BLaER1 treated with 17β-estradiol and CSF1 and Interleukin-3, amounts not matched to agents 10 nM and 100 nM (cell line): ENCODE results near the gene INAVA.

ENCODE experiments used
- H3K27ac ChIP-seq, 11 experiments: shearing (Covaris generic); formaldehyde crosslinking; 2 replicates each; pipeline ENCODE4 v1.8.1; 2022
- H3K27me3 ChIP-seq, 11 experiments: shearing (Covaris generic); formaldehyde crosslinking; 2 replicates each; pipeline ENCODE4 v1.8.1; 2022
- H3K36me3 ChIP-seq, 11 experiments: shearing (Covaris generic); formaldehyde crosslinking; 2 replicates each; pipeline ENCODE4 v1.8.1; 2022
- H3K4me1 ChIP-seq, 10 experiments: shearing (Covaris generic); formaldehyde crosslinking; 2 replicates each; pipeline ENCODE4 v1.8.1; 2022
- H3K4me2 ChIP-seq, 11 experiments: shearing (Covaris generic); formaldehyde crosslinking; 2 replicates each; pipeline ENCODE4 v1.8.1; 2022
- H3K4me3 ChIP-seq, 10 experiments: shearing (Covaris generic); formaldehyde crosslinking; 2 replicates each; pipeline ENCODE4 v1.8.1; 2022
- H3K9ac ChIP-seq, 11 experiments: shearing (Covaris generic); formaldehyde crosslinking; 2 replicates each; pipeline ENCODE4 v1.8.1; 2022
- H3K9me3 ChIP-seq, 11 experiments: shearing (Covaris generic); formaldehyde crosslinking; replicated peaks in 1 of 11; 2 replicates each; pipeline ENCODE4 v1.8.1; 2022
- H4K20me1 ChIP-seq, 11 experiments: shearing (Covaris generic); formaldehyde crosslinking; 2 replicates each; pipeline ENCODE4 v1.8.1; 2022
- Cebpa-rat ChIP-seq, 11 experiments: shearing (Covaris generic); IDR thresholded peaks; 2 replicates each; pipeline ENCODE4 v1.8.1; 2022

The INAVA gene

DNA sequence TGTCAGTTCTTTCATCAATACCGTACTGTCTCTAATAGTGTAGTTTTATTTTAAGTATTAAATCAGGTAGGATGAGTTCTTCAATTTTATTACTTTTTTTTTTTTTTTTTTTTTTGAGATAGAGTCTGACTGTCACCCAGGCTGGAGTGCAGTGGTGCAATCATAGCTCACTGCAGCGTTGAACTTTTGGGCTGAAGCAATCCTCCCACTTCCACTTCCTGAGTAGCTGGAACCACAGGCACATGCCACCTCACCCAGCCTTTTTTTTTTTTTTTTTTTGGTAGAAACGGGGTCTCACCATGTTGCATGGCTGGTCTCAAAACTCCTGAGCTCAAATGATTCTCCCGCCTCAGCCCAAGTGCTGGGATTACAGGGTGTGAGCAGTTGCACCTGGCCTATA is 44.3 kb downstream of the INAVA start:
- Histone ChIP-seq H3K4me3 (no peak overlapping the region), H3K9ac (peak overlapping the region in 9 of 11 experiments; percentile 18 to 67 (median 60); a peak in 13 of 22 replicates), H3K36me3 (no peaks in the 10 kb centered on the region; a peak in 1 of 22 replicates), H3K9me3 (peaks cover 16 to 58% (median 23%) of the 10 kb centered on the region in 11 experiments; a peak in 19 of 22 replicates), H4K20me1 (no peaks in the 10 kb centered on the region), H3K4me2 (peak overlapping the region; percentile 34 to 74 (median 68); a peak in 19 of 22 replicates), H3K4me1 (peaks cover 12 to 36% (median 25%) of the 10 kb centered on the region in 10 experiments; a peak in 18 of 20 replicates), H3K27ac (peak overlapping the region in 9 of 11 experiments; percentile 67 to 85 (median 80); a peak in 18 of 22 replicates), H3K27me3 (no peaks in the 10 kb centered on the region)
- peak; percentile 47 to 96 (median 93); a peak in 19 of 22 replicates for TF ChIP-seq Cebpa-rat (IDR thresholded peaks at IDR 0.05)

GRCh38 chr1:200945111-200945510 is 50.4 kb downstream of the INAVA start:
- Histone ChIP-seq H3K36me3 (no peaks in the 10 kb centered on the region; a peak in 1 of 22 replicates), H4K20me1 (no peaks in the 10 kb centered on the region), H3K27me3 (no peaks in the 10 kb centered on the region), H3K9me3 (peaks cover 17 to 45% (median 31%) of the 10 kb centered on the region in 11 experiments; a peak in 20 of 22 replicates), H3K4me1 (peaks cover 0 to 7% (median 0%) of the 10 kb centered on the region in 10 experiments; a peak in 2 of 20 replicates), H3K4me2 (no peak overlapping the region; a peak in 1 of 22 replicates), H3K4me3 (no peak overlapping the region), H3K9ac (no peak overlapping the region), H3K27ac (peak overlapping the region in 1 of 11 experiments; percentile 28; a peak in 2 of 22 replicates)
- TF ChIP-seq Cebpa-rat (IDR thresholded peaks at IDR 0.05) = no peak

GRCh38 chr1:200947059-200947566 is 52.4 kb downstream of the INAVA start:
- H3K27me3 ChIP-seq = no peaks in the 10 kb centered on the region
- no peak overlapping the region for H3K27ac ChIP-seq
- H3K4me2 ChIP-seq = no peak overlapping the region
- H3K9me3 ChIP-seq = peaks cover under 1 to 25% (median 11%) of the 10 kb centered on the region in 11 experiments; a peak in 19 of 22 replicates
- H4K20me1 ChIP-seq = no peaks in the 10 kb centered on the region
- no peak overlapping the region for H3K9ac ChIP-seq
- TF ChIP-seq Cebpa-rat (IDR thresholded peaks at IDR 0.05) = no peak
- no peak overlapping the region for H3K4me3 ChIP-seq
- H3K4me1 ChIP-seq = peaks cover 0 to 14% (median 0%) of the 10 kb centered on the region in 10 experiments; a peak in 2 of 20 replicates
- no peaks in the 10 kb centered on the region for H3K36me3 ChIP-seq

DNA sequence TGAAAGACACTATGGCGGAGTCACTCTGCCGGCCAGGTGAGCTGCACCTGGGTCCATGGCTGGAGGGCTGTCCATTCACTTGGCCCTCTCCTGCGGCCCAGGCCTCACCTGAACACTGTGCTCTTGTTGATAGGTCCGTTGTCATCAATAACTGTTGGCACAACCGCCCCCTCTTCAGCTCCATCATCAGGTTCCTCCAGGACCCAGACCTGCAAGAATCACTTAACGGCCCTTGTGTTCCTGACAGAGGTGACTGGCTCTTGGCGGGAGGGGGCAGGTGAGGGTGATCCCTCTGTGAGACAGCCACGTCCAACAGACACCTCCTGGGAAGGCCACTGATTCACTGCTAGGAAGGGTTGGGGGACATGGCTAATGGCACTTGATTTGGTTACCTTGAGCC is 54.9 kb downstream of the INAVA start:
- H4K20me1 ChIP-seq = no peaks in the 10 kb centered on the region
- no peak overlapping the region for H3K27ac ChIP-seq
- no peak for TF ChIP-seq Cebpa-rat (IDR thresholded peaks at IDR 0.05)
- no peaks in the 10 kb centered on the region for H3K27me3 ChIP-seq
- H3K4me3 ChIP-seq = no peak overlapping the region
- no peak overlapping the region for H3K9ac ChIP-seq
- H3K4me2 ChIP-seq = no peak overlapping the region
- H3K4me1 ChIP-seq = peaks cover 0 to 14% (median 0%) of the 10 kb centered on the region in 10 experiments; a peak in 2 of 20 replicates
- H3K9me3 ChIP-seq = peaks cover 0 to 19% (median 11%) of the 10 kb centered on the region in 11 experiments; a peak in 15 of 22 replicates
- H3K36me3 ChIP-seq = no peaks in the 10 kb centered on the region

- H3K4me1 ChIP-seq = peaks cover 0 to 9% (median 0%) of the 10 kb centered on the region in 10 experiments; a peak in 2 of 20 replicates
- H3K36me3 ChIP-seq = no peaks in the 10 kb centered on the region
- H3K27ac ChIP-seq = no peak overlapping the region; a peak in 1 of 22 replicates
- H3K9ac ChIP-seq = no peak overlapping the region
- TF ChIP-seq Cebpa-rat (IDR thresholded peaks at IDR 0.05) = no peak
- H4K20me1 ChIP-seq = no peaks in the 10 kb centered on the region
- H3K9me3 ChIP-seq = peaks cover 0 to 19% (median 11%) of the 10 kb centered on the region in 11 experiments; a peak in 15 of 22 replicates
- H3K4me2 ChIP-seq = peak overlapping the region in 1 of 11 experiments; percentile 25; a peak in 3 of 22 replicates
- no peak overlapping the region for H3K4me3 ChIP-seq
- H3K27me3 ChIP-seq = no peaks in the 10 kb centered on the region
These were observed 56.3 kb downstream of the INAVA start for GRCh38 chr1:200951016-200951415.

GRCh38 chr1:200954434-200954833 is 59.7 kb downstream of the INAVA start:
- Histone ChIP-seq H3K4me1 (peaks cover 0 to 11% (median 3%) of the 10 kb centered on the region in 10 experiments; a peak in 10 of 20 replicates), H3K9me3 (no peaks in the 10 kb centered on the region), H3K9ac (no peak overlapping the region), H3K4me3 (no peak overlapping the region), H3K27me3 (no peaks in the 10 kb centered on the region), H4K20me1 (no peaks in the 10 kb centered on the region), H3K27ac (no peak overlapping the region), H3K4me2 (no peak overlapping the region), H3K36me3 (no peaks in the 10 kb centered on the region)
- TF ChIP-seq Cebpa-rat (IDR thresholded peaks at IDR 0.05) = no peak

- Histone ChIP-seq H3K27ac (no peak overlapping the region), H3K27me3 (no peaks in the 10 kb centered on the region), H3K4me2 (peak overlapping the region in 2 of 11 experiments; percentile 5 to 39; a peak in 2 of 22 replicates), H4K20me1 (no peaks in the 10 kb centered on the region), H3K9me3 (no peaks in the 10 kb centered on the region), H3K9ac (no peak overlapping the region), H3K36me3 (no peaks in the 10 kb centered on the region), H3K4me1 (peaks cover 0 to 38% (median 33%) of the 10 kb centered on the region in 10 experiments; a peak in 16 of 20 replicates), H3K4me3 (no peak overlapping the region)
- TF ChIP-seq Cebpa-rat (IDR thresholded peaks at IDR 0.05) = no peak
These were observed 63.9 kb downstream of the INAVA start for GRCh38 chr1:200958597-200958996.

DNA sequence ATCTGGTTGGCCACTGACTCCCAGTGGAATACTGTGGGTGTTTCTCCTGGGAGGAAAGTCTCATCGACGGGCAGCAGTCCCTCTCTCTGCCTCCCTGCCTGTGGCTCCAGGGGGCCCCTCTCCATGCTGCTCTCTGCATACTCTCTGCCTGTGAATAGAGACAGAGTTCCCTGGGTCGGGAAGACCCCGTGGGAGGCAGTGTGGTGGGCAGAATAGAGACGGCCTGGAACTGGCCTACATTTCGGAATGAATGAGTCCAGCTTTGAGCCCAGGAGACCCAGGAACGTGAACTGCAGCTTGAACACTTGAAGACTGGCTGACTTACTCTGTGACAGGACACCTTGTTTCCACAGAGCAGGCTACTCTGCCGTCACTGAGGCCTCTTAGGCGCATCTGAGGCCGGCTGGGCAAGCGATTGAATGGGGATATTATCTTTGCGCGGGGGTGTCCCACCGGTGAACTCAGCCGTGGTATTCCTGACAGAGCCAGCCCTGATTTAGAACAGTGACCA is 64.8 kb downstream of the INAVA start:
- no peak for TF ChIP-seq Cebpa-rat (IDR thresholded peaks at IDR 0.05)
- peak overlapping the region in 7 of 11 experiments; percentile 26 to 52 (median 37); a peak in 8 of 22 replicates for H3K4me2 ChIP-seq

DNA sequence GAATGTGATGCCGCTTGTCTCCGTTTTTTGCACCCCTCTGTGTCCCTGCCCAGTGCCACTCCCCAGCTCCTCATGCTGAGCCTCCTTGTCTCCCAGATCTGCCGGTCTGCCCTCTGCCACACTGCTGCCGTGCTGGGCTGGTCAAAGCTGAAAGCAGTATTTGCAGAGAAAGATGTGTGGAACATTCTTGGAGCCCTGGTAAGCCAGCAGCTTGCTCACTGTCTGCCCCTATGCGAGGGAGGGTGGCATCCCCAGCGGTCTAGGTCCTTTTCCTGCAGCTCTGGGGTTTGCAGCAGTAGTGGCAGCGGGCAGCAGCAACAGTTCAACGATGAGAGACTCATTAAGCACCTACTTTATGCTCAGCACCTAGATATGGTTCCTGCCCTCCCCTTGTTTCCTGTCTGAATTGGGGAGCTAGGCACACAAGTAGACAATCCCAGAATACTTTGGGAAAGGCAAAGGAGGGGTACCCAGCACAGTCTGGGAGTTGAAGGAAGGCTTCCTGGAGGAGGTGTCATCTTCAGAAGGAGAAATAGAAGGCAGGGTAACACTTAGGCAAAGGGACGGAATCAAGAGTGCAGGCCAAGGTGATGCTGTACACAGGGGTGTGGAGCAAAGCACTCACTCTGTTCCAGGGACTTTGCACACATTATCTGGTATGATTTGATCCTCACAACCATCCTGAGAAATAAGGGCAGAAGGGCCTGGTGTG is 65.7 kb downstream of the INAVA start:
- peaks cover 0 to 39% (median 33%) of the 10 kb centered on the region in 10 experiments; a peak in 16 of 20 replicates for H3K4me1 ChIP-seq
- H4K20me1 ChIP-seq = no peaks in the 10 kb centered on the region
- no peaks in the 10 kb centered on the region for H3K36me3 ChIP-seq
- H3K9me3 ChIP-seq = no peaks in the 10 kb centered on the region
- no peak overlapping the region for H3K27ac ChIP-seq
- no peak overlapping the region for H3K4me3 ChIP-seq
- peak overlapping the region in 2 of 11 experiments; percentile 21 to 63; a peak in 1 of 22 replicates for H3K4me2 ChIP-seq
- no peak overlapping the region for H3K9ac ChIP-seq
- no peaks in the 10 kb centered on the region for H3K27me3 ChIP-seq
- no peak for TF ChIP-seq Cebpa-rat (IDR thresholded peaks at IDR 0.05)

More for the DNA sequence above, 64.8 kb downstream of the INAVA start:
- Histone ChIP-seq H3K27ac (no peak overlapping the region), H3K4me3 (no peak overlapping the region), H3K9me3 (no peaks in the 10 kb centered on the region), H3K36me3 (no peaks in the 10 kb centered on the region), H3K27me3 (no peaks in the 10 kb centered on the region), H3K9ac (no peak overlapping the region), H3K4me1 (peaks cover 0 to 39% (median 33%) of the 10 kb centered on the region in 10 experiments; a peak in 16 of 20 replicates), H4K20me1 (no peaks in the 10 kb centered on the region)
